ENCODE results near the gene PKN1. TPM values are rescaled to one million over a fixed set of nuclear protein-coding genes. Genes with fewer than 3 reads are reported as not detected.

Gene PKN1
- total and polyA plus RNA-seq, 2 of the 4 experiments (the other 2 are of a cell fraction), result 39.1 to 41.4 TPM

DNA sequence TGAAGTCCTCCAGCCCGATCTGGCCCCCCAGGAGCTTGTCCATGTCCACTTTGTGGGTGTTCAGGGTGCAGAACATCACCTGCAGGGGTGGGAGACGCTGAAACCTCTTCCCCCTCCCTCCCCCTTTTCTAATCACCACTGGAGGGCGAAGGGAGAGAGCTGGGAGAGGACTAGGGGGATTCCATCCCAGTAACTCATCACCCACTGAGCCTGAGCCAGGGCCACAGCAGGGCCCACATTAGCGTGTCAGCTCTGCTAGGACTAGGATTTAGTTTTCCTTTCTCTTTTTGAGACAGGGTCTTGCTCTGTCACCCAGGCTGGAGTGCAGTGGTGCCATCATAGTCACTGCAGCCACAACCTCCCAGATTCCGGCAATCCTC is 47.6 kb downstream of the PKN1 start:
- Histone ChIP-seq H3K4me3 (ENCODE audit: insufficient read depth, low read depth, low read length) (no peak overlapping the region), H3K9ac (ENCODE audit: low read depth, low read length) (no peak overlapping the region; the same call in 1 of the 2 replicates), H3K79me1 (ENCODE audit: low read depth in 1 of 2, low read length in 2 of 2) (peaks cover 8 to 52% of the 10 kb centered on the region in 2 experiments), H3K4me1 (ENCODE audit: control insufficient read depth, insufficient read depth, low read length) (peaks cover 25% of the 10 kb centered on the region), H2BK120ac (ENCODE audit: low read depth, low read length) (no peak overlapping the region), H3K9me3 (ENCODE audit: control insufficient read depth, insufficient read depth, low read length) (no peaks in the 10 kb centered on the region), H4K91ac (ENCODE audit: insufficient read depth, low read depth, low read length) (no peak overlapping the region), H3K27me3 (ENCODE audit: control insufficient read depth, insufficient read depth, low read length) (no peaks in the 10 kb centered on the region), H3K9me1 (ENCODE audit: insufficient read depth, low read length) (0 out of 2 replicates have a peak, but pooled peaks cover 9% of the 10 kb centered on the region), H3K27ac (ENCODE audit: insufficient read depth, low read length) (peak overlapping the region; percentile 4; the same call in 1 of the 2 replicates), H2AFZ (replicated peaks; ENCODE audit: low read length, poor library complexity) (peak overlapping the region; percentile 34), H2BK5ac (ENCODE audit: low read depth, low read length, poor library complexity, severe bottlenecking) (no peak overlapping the region), H3K56ac (ENCODE audit: extremely low read depth, insufficient read depth, low read length) (no peak overlapping the region), H4K8ac (ENCODE audit: low read depth in 2 of 2, low read length in 2 of 2) (no peak overlapping the region; a peak in 1 of 4 replicates), H2BK20ac (ENCODE audit: low read depth, low read length) (peak overlapping the region; percentile 63; the same call in 1 of the 2 replicates), H2BK15ac (ENCODE audit: low read depth, low read length) (no peak overlapping the region), H3K36me3 (ENCODE audit: control insufficient read depth, insufficient read depth, low read length) (peaks cover 27% of the 10 kb centered on the region), H3K4ac (ENCODE audit: low read depth, low read length) (no peak overlapping the region), H4K20me1 (ENCODE audit: insufficient read depth, low read length) (peaks cover 33% of the 10 kb centered on the region), H2AK5ac (ENCODE audit: low read depth, low read length) (peak overlapping the region; percentile 81), H2AK9ac (replicated peaks; ENCODE audit: low read depth, low read length, poor library complexity) (peak overlapping the region; percentile 90), H3K14ac (replicated peaks; ENCODE audit: low read depth, low read length) (no peak overlapping the region), H3K4me2 (ENCODE audit: low read depth, low read length) (peak overlapping the region; percentile 32; the same call in 1 of the 2 replicates), H3K18ac (ENCODE audit: low read depth, low read length) (no peak overlapping the region), H4K5ac (ENCODE audit: low read depth, low read length) (no peak overlapping the region), H3K23ac (ENCODE audit: low read depth, low read length) (0 out of 2 replicates have a peak overlapping the region, but pooled peaks have one; percentile 33)
- in situ Hi-C loops (cut with MboI; ENCODE audit: low sequenced_read_pairs) (no loop called here), dilution Hi-C loops (cut with HindIII; ENCODE audit: low sequenced_read_pairs, unreplicated experiment) (no loop called here), intact Hi-C loops (cut with micrococcal nuclease) (loop anchor here (10.0 kb wide), 1 partner anchor 596 kb away; no protein-coding TSS in a partner anchor)
- ChIA-PET POLR2A (ENCODE audit: unreplicated experiment) (interaction anchor here (0.5 kb wide), 1 partner anchor 745 kb away, joined by 3 read pairs; no protein-coding TSS in a partner anchor), CTCF (no interaction called here)
- no TSS peak for BruUV-seq (replicated peaks)
- DNase-seq, result peak; percentile 85
- ATAC-seq (ENCODE audit: low read depth), result peak; percentile 57
- no CpG with 5 or more reads among the region's 5 CpGs for WGBS, 2 experiments (ENCODE audit: extremely low coverage in 2 of 2, insufficient read length in 1 of 2)
- TF ChIP-seq RFX5 (IDR thresholded peaks at IDR 0.05; ENCODE audit: low read depth, low read length) (no peak), MAFK (IDR thresholded peaks at IDR 0.05; ENCODE audit: low read depth, low read length) (no peak), MAZ (IDR thresholded peaks at IDR 0.05; ENCODE audit: borderline replicate concordance, low read depth, low read length) (peak; percentile 51; the same call in 1 of the 2 replicates)
- TF ChIP-seq, protein P1, sequence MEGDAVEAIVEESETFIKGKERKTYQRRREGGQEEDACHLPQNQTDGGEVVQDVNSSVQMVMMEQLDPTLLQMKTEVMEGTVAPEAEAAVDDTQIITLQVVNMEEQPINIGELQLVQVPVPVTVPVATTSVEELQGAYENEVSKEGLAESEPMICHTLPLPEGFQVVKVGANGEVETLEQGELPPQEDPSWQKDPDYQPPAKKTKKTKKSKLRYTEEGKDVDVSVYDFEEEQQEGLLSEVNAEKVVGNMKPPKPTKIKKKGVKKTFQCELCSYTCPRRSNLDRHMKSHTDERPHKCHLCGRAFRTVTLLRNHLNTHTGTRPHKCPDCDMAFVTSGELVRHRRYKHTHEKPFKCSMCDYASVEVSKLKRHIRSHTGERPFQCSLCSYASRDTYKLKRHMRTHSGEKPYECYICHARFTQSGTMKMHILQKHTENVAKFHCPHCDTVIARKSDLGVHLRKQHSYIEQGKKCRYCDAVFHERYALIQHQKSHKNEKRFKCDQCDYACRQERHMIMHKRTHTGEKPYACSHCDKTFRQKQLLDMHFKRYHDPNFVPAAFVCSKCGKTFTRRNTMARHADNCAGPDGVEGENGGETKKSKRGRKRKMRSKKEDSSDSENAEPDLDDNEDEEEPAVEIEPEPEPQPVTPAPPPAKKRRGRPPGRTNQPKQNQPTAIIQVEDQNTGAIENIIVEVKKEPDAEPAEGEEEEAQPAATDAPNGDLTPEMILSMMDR (conservative IDR thresholded peaks at IDR 0.05; ENCODE audit: low read depth, low read length), result peak; percentile 34; the same call in 1 of the 2 replicates

All from IMR-90 (cell line).